ENCODE measurements around the gene KIF19.

Gene KIF19

DNA sequence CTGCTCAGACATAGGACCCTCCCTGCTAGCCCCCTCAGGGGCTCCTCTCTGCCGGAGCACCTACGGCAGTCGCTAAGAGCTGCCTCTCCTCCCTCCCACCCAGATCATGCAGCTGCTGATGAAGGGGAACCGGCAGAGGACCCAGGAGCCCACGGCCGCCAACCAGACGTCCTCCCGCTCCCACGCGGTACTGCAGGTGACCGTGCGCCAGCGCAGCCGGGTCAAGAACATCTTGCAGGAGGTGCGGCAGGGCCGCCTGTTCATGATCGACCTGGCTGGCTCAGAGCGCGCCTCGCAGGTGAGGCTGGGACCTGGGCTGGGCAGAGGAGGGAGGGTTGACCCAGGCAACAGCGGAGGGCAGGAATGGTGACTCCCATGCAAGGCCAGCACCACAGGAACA is 18.6 kb downstream of the KIF19 start:
- Histone ChIP-seq H3K4me2 (ENCODE audit: low read depth, low read length, poor library complexity, severe bottlenecking) (no peak overlapping the region), H3K9me2 (replicated peaks; ENCODE audit: insufficient read depth, low read length) (no peaks in the 10 kb centered on the region), H3K27ac (ENCODE audit: low read depth, low read length) (no peak overlapping the region), H3F3A (ENCODE audit: insufficient read depth) (no peaks in the 10 kb centered on the region), H3K79me2 (ENCODE audit: insufficient read depth, low read length) (no peaks in the 10 kb centered on the region), H3K4me3 (ENCODE audit: insufficient read depth, low read length, poor library complexity, severe bottlenecking) (no peak overlapping the region), H3K36me3 (ENCODE audit: low read length) (no peaks in the 10 kb centered on the region), H3K9ac (ENCODE audit: low read length) (no peak overlapping the region), H4K20me1 (ENCODE audit: low read depth, low read length) (no peaks in the 10 kb centered on the region), H2AFZ (ENCODE audit: low read depth, low read length, severe bottlenecking) (no peak overlapping the region), H3K27me3 (ENCODE audit: low read length) (no peaks in the 10 kb centered on the region), H3K9me3 (ENCODE audit: insufficient read depth, low read length) (no peaks in the 10 kb centered on the region)
- no peak for TF ChIP-seq EZH2phosphoT487 (conservative IDR thresholded peaks at IDR 0.05; ENCODE audit: low read length)
- TF ChIP-seq, protein P1, sequence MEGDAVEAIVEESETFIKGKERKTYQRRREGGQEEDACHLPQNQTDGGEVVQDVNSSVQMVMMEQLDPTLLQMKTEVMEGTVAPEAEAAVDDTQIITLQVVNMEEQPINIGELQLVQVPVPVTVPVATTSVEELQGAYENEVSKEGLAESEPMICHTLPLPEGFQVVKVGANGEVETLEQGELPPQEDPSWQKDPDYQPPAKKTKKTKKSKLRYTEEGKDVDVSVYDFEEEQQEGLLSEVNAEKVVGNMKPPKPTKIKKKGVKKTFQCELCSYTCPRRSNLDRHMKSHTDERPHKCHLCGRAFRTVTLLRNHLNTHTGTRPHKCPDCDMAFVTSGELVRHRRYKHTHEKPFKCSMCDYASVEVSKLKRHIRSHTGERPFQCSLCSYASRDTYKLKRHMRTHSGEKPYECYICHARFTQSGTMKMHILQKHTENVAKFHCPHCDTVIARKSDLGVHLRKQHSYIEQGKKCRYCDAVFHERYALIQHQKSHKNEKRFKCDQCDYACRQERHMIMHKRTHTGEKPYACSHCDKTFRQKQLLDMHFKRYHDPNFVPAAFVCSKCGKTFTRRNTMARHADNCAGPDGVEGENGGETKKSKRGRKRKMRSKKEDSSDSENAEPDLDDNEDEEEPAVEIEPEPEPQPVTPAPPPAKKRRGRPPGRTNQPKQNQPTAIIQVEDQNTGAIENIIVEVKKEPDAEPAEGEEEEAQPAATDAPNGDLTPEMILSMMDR (IDR thresholded peaks at IDR 0.05; ENCODE audit: insufficient read depth, low read length, poor library complexity, severe bottlenecking): no peak

DNA sequence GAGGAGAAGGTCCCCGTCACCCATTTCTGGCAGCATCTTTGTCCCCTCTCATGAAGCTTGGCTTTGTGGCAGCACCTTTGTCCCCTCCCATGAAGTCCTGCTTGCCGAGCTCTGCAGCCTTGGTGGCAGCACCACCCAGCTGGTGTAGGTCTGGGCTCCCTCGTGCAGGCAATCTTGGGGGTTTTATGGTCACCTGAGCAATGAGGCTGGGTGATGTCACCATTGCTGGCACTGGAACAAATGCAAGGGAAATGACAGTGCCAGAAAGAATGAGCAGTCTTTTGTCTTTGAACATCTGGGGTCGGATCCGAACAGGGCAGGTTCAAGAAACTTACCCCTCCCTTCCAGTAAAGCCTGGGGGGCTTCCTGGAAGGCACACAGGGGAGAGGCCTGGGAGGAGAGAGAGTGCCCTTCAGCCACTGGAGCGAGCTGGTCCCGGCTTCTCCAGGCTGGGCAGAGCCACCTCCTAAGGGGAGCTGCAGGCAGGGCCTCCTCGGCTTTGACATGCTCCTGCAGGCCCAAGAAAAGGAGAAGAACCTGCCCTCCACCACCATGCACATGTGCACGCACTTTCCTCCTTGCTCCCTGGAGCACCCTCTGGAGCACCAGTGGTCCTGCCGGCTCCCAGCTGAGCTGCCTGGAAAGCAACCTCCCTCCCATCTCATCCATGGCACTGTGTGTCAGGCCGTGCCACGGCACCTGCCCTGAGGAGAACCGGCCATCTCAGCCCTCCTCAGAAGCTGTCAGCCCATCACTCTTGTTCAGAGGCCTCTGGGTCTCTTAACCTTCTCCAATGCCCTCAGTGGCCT is 19.6 kb downstream of the KIF19 start:
- no peak overlapping the region for H3K4me3 ChIP-seq (ENCODE audit: insufficient read depth, low read length, poor library complexity, severe bottlenecking)
- H3K79me2 ChIP-seq (ENCODE audit: insufficient read depth, low read length): no peaks in the 10 kb centered on the region
- H3K36me3 ChIP-seq (ENCODE audit: low read length): no peaks in the 10 kb centered on the region
- H3K27me3 ChIP-seq (ENCODE audit: low read length): no peaks in the 10 kb centered on the region
- H3K9me2 ChIP-seq (replicated peaks; ENCODE audit: insufficient read depth, low read length): no peaks in the 10 kb centered on the region
- no peak overlapping the region for H3K27ac ChIP-seq (ENCODE audit: low read depth, low read length)
- no peak overlapping the region for H3K4me2 ChIP-seq (ENCODE audit: low read depth, low read length, poor library complexity, severe bottlenecking)
- no peaks in the 10 kb centered on the region for H4K20me1 ChIP-seq (ENCODE audit: low read depth, low read length)
- no peak overlapping the region for H3K9ac ChIP-seq (ENCODE audit: low read length)
- H3F3A ChIP-seq (ENCODE audit: insufficient read depth): no peaks in the 10 kb centered on the region
- H2AFZ ChIP-seq (ENCODE audit: low read depth, low read length, severe bottlenecking): no peak overlapping the region
- TF ChIP-seq, protein P1 (IDR thresholded peaks at IDR 0.05; ENCODE audit: insufficient read depth, low read length, poor library complexity, severe bottlenecking): no peak
- TF ChIP-seq EZH2phosphoT487 (conservative IDR thresholded peaks at IDR 0.05; ENCODE audit: low read length): no peak
- no peaks in the 10 kb centered on the region for H3K9me3 ChIP-seq (ENCODE audit: insufficient read depth, low read length)

DNA sequence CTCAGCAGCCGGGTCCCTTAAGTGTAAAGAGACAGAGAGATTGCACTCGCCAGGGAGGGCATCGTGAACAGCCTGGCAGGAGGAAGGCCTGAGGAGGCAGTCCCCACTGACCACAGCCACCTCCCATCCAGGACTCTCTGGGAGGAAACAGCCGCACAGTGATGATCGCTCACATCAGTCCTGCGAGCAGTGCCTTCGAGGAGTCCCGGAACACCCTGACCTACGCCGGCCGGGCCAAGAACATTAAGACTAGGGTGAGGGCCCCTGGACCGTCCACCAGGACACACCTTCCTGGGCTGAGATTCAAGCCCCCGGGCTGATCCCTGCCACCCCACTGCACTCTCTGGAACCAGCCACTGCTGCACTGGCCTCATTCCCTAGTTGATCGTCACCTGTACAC is 21.6 kb downstream of the KIF19 start:
- H3K4me3 ChIP-seq (ENCODE audit: insufficient read depth, low read length, poor library complexity, severe bottlenecking): no peak overlapping the region
- no peaks in the 10 kb centered on the region for H3K79me2 ChIP-seq (ENCODE audit: insufficient read depth, low read length)
- no peak for TF ChIP-seq EZH2phosphoT487 (conservative IDR thresholded peaks at IDR 0.05; ENCODE audit: low read length)
- TF ChIP-seq, protein P1 (IDR thresholded peaks at IDR 0.05; ENCODE audit: insufficient read depth, low read length, poor library complexity, severe bottlenecking): no peak
- H3K27me3 ChIP-seq (ENCODE audit: low read length): no peaks in the 10 kb centered on the region
- H3K4me2 ChIP-seq (ENCODE audit: low read depth, low read length, poor library complexity, severe bottlenecking): no peak overlapping the region
- no peaks in the 10 kb centered on the region for H4K20me1 ChIP-seq (ENCODE audit: low read depth, low read length)
- H3K27ac ChIP-seq (ENCODE audit: low read depth, low read length): no peak overlapping the region
- H3K36me3 ChIP-seq (ENCODE audit: low read length): no peaks in the 10 kb centered on the region
- H2AFZ ChIP-seq (ENCODE audit: low read depth, low read length, severe bottlenecking): no peak overlapping the region
- no peak overlapping the region for H3K9ac ChIP-seq (ENCODE audit: low read length)
- no peaks in the 10 kb centered on the region for H3K9me2 ChIP-seq (replicated peaks; ENCODE audit: insufficient read depth, low read length)
- H3F3A ChIP-seq (ENCODE audit: insufficient read depth): no peaks in the 10 kb centered on the region
- no peaks in the 10 kb centered on the region for H3K9me3 ChIP-seq (ENCODE audit: insufficient read depth, low read length)
